Stimulated activated CD4-positive, alpha-beta T cell treated with anti-CD3 and anti-CD28 coated beads, Interleukin-1b, Interleukin-23, amount 100 ng/mL, for 4 hours (primary cell): ENCODE measurements around the gene APPBP2.
"Not testable (repeated sequence)": the region's sequence is repeated elsewhere in the genome, so short reads cannot be mapped to it uniquely, and the experiment has no call there.

Experiments
- DNase-seq, 2 donors: peaks; one replicate each; pipeline ENCODE4 v3.0.0-alpha.2; 2020; ENCODE audit warnings: low read depth in 2 of 2

Gene APPBP2, protein sequence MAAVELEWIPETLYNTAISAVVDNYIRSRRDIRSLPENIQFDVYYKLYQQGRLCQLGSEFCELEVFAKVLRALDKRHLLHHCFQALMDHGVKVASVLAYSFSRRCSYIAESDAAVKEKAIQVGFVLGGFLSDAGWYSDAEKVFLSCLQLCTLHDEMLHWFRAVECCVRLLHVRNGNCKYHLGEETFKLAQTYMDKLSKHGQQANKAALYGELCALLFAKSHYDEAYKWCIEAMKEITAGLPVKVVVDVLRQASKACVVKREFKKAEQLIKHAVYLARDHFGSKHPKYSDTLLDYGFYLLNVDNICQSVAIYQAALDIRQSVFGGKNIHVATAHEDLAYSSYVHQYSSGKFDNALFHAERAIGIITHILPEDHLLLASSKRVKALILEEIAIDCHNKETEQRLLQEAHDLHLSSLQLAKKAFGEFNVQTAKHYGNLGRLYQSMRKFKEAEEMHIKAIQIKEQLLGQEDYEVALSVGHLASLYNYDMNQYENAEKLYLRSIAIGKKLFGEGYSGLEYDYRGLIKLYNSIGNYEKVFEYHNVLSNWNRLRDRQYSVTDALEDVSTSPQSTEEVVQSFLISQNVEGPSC

DNA sequence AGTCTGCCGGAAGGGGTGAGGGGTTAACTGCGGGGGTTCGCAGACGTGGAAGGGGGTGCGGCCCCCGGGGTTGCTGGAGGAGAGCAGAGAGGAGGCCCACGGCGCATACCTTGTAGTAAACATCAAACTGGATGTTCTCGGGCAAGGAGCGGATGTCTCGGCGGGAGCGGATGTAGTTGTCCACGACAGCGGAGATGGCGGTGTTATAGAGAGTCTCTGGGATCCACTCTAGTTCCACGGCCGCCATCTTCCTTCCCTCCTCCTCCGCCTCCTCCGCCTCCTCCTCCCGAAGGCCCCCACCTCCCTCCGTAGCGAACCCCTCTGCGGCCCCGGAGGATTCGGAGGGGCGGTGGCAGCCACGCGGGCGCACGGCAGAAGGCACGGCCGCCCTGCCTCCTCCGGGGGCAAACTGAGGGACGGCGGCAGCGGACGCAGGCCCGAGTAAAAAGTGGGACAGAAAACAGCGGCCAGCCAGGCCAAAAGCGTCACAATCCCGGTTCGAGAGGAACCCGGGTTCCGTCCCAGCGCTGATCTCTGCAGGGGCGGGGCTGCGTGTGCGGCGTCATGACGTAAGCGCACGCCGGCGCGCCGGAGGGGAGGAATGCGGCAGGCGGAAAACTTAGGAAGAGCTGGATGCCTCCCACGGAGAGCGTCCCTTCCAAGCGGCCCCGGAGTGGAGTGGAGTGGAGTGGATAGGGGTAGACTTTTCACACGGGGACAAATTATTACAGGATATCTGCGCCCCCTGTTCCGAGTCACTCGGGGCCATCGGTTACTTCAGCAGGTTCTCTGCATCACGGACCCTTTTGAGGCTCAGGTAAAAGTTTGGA lies at the start of gene APPBP2:
TSS of gene APPBP2 (minus strand) at position 558 of the 830 bp plus-strand sequence. CDS start at position 247, 311 bp downstream.
- DNase-seq = peak; percentile 48 to 62

DNA sequence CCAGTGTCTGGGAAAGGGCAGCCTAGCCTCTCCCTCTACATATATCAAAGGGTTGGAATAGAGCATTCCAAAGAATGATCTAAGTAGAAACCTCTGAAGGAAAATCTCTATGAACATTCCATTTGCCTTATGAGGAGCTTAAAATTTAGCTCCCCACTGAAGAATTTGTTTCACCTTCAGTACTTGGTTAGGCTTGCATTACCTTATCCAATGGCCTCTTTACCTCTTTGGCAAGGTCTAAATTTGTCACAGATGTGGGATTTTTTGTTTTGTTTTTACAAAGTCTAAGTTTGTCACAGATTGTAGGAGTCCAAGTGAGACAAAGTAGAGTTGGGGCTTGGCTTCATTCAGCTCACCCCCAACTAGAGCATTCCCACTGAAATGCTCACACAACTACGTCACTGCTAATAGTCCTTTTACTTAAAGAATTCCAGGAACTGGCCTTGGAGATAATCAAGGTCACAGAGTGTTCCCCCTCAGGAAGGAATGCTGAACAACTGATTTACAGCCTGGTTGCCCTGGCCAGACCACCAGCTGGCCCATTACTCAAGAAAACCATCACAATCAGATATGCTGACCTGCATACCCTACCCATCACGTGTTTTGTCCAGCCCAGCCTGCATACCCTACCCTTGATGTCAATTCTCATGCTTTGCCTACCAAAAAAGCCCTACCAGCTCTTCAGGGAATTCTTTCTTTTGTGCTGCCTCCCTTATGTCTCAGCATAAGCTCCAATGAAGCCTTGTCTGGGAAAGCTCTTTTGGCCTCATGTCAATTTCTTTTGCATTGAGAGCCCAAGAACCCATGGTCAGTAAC lies 47.4 kb upstream of the APPBP2 start:
- DNase-seq = no peak

DNA sequence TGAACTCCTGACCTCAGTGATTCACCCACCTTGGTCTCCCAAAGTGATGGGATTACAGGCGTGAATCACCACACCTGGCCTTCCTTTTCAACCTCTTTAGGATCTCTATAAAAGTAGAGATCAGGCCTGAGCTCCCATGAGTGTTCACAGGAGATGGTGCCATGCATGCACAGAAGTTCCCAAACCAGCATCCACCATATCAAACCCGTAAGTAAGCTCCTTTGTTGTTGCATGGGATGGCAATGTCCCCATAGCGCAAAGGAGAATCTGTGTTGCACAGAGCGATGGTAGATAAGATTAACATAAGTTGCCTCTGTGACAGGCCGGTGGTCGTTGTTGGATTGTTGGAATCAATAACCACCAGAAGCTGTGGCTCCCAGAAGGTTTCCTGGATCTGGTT lies 39.2 kb upstream of the APPBP2 start:
- no peak for DNase-seq

DNA sequence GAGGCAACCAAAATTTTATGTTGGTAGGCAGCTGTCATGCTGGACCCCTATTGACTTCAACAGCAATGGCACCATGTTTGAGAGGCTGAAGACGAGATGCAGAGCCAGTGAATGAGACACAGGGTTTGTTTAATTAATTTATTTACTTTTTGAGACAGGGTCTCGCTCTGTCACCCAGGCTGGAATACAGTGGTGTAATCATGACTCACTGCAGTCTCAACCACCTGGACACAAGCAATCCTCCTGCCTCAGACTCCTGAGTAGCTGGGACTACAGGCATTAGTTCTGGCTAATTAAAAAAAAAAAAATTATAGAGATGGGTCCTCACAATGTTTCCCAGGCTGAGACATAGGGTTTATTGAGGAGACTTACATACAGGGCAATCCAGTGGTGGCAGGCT lies 37.7 kb upstream of the APPBP2 start:
- no peak for DNase-seq

DNA sequence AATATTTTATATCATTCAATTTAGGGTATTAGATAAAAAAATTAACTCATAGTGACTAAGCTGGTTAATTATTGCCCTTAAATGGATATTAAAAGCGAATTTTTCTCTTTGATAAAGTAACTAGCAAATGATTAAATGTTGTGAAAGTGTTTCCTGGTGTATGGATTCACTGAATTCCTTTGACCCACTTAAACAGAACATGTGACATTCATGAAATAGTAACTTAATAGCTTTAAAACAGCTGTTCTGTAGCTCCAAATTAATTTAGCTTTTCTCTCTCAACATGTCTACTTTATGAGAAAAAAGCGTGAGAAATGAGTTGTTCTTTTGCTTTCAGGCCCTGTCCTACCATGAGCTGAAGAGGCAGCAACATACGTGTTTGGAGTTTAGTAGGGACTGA lies 36.4 kb upstream of the APPBP2 start:
- DNase-seq = no peak

DNA sequence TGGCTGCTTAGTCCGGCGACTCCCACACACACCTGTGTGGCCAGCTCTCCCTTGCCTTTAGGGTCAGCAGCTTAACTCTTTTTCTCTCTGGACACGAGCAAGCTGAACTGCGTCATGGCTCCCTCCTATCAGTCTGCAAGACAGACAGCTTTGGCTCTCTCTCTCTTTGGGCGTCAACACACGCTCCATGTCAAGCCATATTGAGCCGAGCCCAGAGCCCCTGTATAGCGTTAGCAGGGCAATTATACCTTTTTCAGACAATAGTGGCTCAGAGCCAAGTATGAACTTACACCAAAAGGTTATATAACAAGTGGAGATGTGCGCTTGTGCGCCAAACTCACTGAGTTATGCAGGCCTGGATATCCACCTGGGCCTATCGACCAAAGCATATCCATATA lies 34.8 kb upstream of the APPBP2 start:
- no peak for DNase-seq

DNA sequence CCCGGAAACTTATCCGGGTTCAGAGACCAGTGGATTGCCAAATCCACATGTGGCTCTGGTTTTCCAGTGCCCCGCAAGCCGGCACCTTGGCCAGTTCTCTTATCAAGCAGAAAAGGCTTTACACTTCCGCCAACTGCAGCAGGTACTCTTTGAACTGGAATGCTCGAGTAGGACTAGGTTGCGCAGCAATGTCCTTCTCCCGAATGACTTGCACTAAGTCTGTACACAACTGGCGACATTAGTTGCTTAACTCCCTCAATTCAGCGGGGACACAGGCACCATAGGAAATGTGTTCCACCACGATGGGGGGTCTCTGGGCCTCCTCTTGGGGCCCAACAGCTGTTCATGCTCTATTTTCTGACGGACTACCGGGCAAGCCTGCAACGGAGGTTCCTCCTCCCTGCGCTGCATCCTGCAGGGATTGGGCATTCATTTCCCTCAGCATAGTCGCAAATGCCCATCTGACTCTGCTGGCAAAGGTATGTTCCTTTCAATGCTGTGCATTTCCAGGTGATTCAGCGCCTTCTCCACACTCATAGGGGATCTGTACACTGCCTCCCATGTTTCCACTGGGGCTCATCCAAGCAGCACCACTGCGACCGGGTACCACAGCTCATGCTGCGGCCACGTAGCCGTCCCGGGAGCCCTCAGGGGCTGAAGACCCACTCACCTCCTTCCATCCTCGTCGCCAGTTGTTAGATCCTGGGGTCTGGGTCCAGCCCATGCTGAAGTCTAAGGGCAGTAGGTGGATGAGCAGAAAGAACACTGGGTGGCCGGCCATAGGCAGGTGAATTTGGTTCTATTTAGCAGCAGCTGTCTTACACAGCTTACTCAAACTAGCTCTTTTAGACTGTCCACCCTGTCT lies 34.2 kb upstream of the APPBP2 start:
- no peak for DNase-seq

DNA sequence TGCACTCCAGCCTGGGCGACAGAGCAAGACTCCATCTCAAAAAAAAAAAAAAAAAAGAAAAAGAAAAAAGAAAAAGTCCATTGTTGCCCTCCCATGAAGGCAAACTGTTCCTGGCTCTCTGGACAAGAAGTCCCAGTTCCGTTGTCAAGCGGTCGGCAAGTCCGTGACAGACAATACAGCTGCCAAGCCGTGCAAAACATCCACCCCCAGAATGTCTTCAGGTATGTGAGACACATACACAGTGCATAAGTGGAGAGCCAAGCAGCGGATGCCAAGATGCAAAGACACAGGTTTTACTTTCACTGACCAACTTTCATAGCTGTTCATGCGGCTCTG lies 33.6 kb upstream of the APPBP2 start:
- DNase-seq = no peak

DNA sequence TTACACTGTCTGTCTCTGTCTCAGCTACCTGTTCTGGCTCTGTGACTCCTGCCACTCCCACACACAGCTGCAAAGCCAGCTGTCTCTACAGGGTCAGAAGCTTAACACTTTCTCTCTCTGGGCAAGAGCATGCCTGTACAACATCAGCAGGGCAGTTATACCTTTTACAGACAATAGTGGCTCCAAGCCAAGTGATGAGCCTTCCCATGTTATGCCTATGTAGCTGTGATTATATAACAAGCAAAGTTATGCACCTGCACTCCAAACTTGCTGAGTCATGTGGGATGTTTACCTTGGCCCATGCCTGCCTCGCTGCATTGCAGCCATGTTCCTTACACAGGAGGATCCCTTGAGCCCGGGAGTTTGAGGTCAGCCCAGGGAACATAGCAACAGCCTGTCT lies 31.8 kb upstream of the APPBP2 start:
- DNase-seq = no peak

DNA sequence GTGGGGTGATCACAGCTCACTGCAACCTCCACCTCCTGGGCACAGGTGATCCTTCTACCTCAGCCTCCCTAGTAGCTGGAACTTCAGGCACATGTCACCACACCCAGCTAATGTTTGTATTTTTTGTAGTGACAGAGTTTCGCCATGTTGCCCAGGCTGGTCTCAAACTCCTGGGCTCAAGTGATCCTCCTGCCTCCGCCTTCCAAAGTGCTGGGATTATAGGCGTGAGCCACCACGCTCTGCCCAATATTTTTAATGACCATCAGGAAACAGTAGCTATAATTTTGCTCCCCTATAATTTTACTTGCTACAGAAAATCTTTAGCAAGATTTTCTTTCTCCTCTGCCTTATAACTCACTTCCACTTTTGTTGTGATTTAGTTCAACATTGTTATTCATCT lies 29.7 kb upstream of the APPBP2 start:
- no peak for DNase-seq

DNA sequence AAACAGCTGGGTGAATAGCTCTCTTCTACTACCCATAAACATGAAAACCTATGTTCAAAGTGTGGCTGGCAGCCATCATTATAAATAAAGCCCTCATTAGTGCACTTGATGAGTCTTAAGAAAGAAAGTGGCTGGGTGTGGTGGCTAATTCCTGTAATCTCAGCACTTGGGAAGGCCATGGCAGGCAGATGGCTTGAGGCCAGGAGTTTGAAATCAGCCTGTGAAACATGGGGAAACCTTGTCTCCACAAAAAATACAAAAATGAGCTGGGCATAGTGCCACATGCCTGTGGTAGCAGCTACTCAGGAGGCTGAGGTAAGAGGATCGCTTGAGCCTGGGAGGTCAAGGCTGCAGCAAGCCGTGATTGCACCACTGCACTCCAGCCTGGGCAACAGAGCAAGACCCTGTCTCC lies 28.3 kb upstream of the APPBP2 start:
- no peak for DNase-seq

DNA sequence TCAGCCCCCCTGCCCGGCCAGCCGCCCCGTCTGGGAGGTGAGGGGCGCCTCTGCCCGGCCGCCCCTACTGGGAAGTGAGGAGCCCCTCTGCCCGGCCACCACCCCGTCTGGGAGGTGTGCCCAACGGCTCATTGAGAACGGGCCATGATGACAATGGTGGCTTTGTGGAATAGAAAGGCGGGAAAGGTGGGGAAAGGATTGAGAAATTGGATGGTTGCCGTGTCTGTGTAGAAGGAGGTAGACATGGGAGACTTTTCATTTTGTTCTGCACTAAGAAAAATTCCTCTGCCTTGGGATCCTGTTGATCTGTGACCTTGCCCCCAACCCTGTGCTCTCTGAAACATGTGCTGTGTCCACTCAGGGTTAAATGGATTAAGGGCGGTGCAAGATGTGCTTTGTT lies 26.2 kb upstream of the APPBP2 start:
- not testable (repeated sequence) for DNase-seq

DNA sequence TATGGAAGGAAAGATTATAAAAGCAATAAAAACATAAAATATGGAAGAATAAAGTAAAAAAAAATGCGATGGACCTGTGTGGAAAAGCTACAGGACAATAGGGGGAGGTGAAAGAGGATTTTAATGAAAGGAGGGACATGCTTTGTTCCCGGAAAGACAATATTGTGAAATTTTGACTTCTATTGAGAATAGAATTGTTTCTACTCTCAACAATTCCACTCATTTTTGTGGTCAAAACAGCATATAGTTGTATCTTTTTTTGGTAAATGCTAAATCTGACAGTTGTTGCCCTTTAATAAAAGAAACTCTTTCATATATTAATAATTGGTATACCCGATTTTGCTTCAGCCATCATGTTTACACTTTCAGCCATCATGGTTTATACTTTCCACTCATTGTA lies 22.9 kb upstream of the APPBP2 start:
- no peak for DNase-seq

DNA sequence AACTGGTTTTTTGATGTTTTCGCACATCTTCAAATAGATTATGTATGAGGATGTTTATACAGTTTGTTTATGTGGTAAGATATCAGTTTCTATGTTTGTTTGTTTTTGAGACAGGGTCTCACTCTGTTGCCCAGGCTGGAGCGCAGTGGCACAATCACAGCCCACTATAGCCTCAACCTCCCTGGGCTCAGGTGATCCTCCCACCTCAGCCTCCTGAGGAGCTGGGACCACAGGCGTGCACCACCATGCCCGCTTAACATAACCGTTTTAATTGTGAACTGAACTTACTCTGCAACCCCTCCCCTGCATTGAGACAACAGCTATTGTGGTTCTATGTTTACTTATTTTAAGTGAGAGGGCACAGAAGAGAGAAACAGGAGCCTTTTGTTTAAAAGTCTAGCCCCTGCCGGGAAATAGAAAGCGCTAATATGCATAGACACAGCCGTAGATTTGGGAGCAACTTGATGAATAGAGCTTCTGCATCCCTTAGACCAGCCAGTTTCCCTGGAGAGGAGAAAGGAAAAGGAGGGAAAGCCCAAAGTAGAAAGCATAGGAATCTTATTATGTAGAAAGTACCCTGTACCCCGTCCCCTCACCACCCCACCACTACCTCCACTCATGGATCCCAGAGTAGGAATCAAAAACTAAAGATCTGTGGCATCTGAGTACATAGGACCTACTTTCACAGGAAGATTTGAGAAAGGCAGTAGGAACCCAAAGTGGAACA lies 19.6 kb upstream of the APPBP2 start:
- no peak for DNase-seq

DNA sequence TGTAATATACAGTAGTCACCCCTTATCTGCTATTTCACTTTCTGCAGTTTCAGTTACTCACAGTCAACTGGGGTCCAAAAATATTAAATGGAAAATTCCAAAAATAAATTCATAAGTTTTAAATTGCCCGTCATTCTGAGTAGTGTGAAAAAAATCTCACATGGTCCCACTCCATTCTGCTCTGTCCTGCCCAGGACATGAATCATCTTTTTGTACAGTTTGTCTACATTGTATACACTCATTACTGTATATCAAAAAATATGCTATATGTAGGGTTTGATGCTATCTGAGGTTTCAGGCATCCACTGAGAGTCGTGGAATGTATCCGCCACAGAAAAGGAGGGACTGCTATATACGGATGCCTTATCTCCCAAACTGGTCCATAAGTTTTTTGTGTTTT lies 16.0 kb upstream of the APPBP2 start:
- no peak for DNase-seq

DNA sequence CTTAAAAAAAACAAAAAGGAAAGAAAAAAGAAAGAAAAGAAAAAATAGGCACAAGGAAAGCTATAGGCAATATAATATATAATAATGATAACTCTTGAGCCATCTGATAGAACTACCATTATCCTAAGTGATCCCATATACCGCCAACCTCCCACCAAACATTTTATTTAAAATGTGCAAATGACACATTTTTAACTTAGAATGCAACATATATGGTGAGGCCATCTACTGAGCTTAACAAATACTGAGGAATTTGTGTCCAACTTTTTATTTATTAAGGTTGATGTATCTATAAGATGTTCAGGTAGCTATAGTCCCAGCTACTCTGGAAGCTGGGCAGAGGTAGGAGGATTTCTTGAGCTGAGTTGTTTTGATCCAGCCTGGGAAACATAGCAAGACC lies 14.4 kb upstream of the APPBP2 start:
- DNase-seq = no peak

DNA sequence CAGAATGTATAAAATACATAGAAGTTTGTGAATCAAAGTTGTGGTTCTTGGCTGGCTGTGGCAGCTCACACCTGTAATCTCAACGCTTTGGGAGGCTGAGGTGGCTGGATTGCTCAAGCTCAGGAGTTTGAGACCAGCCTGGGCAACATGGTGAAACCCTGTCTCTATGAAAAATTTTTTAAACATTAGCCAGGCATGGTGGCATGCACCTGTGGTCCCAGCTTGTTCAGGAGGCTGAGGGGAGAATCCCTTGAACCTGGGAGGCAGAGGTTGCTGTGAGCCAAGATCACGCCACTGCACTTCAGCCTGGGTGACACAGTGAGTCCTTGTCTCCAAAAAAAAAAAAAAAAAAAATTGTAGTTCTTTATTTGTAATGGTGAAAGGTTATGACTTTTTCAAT lies 13.8 kb upstream of the APPBP2 start:
- no peak for DNase-seq

DNA sequence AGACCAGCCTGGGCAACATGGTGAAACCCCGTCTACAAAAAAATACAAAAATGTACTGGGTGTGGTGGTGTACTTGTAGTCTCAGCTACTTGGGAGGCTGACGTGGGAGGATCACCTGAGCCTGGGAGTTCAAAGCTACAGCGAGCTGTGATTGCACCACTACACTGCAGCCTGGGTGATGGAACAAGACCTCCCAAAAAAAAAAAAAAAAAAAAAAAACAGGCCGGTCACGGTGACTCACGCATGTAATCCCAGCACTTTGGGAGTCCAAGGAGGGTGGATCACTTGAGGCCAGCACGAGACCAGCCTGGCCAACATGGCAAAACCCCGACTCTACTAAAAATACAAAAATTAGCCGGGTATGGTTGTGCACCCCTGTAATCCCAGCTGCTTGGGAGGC lies 12.7 kb upstream of the APPBP2 start:
- DNase-seq = no peak

DNA sequence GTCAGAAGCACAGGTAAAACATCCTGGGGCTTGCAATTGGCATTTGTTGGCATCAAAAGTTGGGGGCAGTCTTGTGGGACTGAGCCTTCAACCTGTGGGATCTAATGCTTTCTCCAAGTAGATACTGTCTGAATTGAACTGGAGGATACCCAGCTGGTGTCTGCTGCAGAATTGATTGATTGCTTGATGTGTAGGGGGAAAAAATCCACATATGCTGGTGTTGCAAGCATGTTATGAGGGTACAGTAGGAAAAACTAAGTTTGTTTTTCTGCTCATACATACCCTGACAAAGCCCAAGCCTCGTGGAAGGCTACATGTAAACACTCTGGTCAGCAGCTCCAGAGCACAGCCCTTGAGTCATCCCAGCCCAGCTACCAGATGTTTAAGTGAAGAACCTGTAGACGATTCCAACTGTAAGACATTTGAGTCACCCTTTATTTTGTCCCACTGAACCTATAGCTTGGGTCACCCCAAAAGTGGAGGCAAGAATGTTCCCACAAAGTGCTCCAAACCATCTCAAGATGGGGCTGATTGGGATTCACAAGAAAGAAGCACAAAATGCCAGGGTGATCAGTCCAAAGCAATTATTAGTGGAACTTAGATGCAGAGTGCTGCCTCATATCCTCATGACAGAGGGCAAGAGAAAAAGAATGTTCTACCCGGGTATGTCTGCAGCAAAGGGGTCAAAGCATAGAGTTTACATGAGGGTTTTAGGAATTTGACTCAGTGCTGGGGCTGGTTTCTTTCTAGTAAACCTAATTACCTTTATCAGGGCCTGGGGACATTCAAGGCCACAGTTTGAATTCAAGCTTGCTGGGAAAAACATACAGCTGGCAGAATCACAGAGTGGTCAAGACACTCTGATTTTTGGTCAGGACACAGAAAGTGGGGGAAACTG lies 9.6 kb upstream of the APPBP2 start:
- DNase-seq = no peak
